GM20000 (cell line): ENCODE data around the gene DNAJC13.

ENCODE experiments used
- DNase-seq: peaks from one replicate; pipeline ENCODE4 v3.0.0; 2012; ENCODE audit warnings: low spot score
- TF ChIP-seq, protein P1 (sequence below): IDR thresholded peaks from 2 replicates; pipeline ENCODE4 v1.5.1; 2012; ENCODE audit warnings: mild to moderate bottlenecking, control low read depth; ENCODE audit errors: extremely low read depth, missing control alignments

Gene DNAJC13

GRCh38 chr3:132543011-132543739, 125.9 kb downstream of the DNAJC13 start:
- DNase-seq = no peak

DNA sequence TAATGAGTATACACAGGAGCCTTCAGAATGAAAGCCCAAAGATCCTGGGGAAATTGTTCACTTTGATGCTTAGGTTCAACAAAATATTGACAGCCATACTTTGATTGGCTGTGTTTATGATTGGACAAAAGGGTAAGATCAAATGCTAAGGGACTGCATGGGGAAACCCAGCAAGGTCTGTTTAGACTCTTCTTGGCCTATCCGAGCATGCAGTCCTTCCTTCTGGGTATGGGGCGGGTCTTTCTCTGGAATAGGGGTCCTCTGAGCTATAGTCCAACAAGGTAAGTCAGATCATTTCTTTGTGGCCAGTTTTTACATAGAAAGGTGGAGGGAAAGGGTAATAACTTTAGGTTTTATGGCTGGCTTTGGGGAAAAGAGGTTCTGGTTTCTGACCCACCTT, 126.8 kb downstream of the DNAJC13 start:
- TF ChIP-seq, protein P1, sequence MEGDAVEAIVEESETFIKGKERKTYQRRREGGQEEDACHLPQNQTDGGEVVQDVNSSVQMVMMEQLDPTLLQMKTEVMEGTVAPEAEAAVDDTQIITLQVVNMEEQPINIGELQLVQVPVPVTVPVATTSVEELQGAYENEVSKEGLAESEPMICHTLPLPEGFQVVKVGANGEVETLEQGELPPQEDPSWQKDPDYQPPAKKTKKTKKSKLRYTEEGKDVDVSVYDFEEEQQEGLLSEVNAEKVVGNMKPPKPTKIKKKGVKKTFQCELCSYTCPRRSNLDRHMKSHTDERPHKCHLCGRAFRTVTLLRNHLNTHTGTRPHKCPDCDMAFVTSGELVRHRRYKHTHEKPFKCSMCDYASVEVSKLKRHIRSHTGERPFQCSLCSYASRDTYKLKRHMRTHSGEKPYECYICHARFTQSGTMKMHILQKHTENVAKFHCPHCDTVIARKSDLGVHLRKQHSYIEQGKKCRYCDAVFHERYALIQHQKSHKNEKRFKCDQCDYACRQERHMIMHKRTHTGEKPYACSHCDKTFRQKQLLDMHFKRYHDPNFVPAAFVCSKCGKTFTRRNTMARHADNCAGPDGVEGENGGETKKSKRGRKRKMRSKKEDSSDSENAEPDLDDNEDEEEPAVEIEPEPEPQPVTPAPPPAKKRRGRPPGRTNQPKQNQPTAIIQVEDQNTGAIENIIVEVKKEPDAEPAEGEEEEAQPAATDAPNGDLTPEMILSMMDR = no peak
- DNase-seq = no peak

More at GRCh38 chr3:132543011-132543739, 125.9 kb downstream of the DNAJC13 start:
- TF ChIP-seq, protein P1 = no peak

GRCh38 chr3:132545471-132545870, 128.2 kb downstream of the DNAJC13 start:
- TF ChIP-seq, protein P1 = no peak

DNA sequence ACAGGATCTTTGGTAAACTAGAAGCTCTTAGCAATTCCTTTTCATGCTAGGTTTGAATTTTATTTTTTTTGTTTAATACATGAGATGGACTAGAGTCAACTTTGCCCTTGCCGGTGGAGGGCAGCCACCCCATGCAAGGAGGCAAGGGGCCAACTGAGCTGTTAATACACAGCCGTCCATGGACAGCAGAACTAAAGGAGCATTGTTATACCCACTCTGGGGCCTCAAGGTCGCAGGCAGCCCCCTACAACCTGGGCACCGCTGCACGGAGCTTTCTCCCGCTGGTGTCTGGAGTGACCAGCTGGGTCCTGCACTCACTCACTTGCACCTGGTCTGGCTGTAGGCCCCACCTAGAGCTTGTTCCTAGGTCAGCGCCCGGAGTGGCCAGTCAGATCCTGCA, 131.9 kb downstream of the DNAJC13 start:
- DNase-seq = no peak
- TF ChIP-seq, protein P1 = no peak

More at GRCh38 chr3:132545471-132545870, 128.2 kb downstream of the DNAJC13 start:
- DNase-seq = no peak

DNA sequence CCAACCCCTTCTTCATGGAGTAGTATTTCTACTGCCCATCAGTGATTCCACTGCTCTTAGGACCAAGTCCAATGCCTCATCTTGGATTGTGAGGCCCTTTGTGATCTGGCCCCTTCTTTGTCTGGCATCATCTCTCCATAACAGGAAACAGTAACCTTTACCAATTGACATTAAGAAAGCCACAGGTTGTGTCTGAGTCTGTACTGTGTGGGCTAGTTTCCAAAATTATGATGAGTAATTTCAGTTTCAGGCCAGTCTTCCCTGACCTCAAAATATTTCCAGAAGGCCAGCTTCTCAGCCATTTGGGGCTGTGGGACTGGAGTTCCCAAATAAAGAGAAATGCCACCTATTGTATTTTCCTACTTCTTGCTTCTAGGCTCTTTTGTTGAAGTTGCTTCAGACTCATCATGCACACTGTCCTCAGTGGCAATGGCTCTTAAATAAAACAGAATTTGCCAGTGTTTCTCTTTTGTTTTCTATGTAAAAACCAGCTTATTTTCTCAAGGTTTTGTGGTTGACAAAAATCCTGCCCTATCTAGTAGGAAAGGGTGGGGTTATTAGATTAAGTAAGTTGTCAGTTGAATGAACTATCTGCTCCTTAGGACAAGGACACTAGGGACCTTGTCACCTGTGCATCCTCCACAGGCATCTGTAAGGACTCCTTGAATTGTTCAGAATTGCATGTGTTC, 132.7 kb downstream of the DNAJC13 start:
- TF ChIP-seq, protein P1 = no peak
- DNase-seq = peak; percentile 21

- no peak for DNase-seq
- TF ChIP-seq, protein P1 = no peak
Observed at GRCh38 chr3:132550579-132551305, 133.4 kb downstream of the DNAJC13 start.

- no peak for DNase-seq
- TF ChIP-seq, protein P1 = no peak
Observed at GRCh38 chr3:132553826-132554225, 136.5 kb downstream of the DNAJC13 start.
